Measurements from ENCODE around the gene CCDC7. TPM values are rescaled to one million over a fixed set of nuclear protein-coding genes. Genes with fewer than 3 reads are reported as not detected.

Gene CCDC7
- polyA plus RNA-seq, 1 of the 3 experiments (the other 2 are of a cell fraction): 0.44 TPM

DNA sequence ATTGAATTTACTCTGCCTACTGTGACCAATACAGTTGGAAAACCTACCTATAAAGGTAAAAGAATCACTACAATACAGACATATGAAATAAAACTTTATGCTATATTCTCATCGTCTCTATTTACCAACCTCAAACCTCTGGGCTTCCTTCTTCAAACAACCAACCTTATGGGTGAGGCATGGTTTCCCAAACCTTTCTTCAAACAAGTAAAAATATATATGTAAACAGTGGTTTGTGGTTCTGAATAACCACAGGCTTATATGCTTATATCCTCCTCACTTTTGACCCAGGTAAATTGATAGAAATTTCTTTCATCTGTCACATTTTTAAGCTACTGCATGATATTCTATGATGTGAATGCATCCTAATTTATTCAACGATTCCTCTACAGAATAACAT, 408.5 kb downstream of the CCDC7 start:
- TF ChIP-seq RFX5 (IDR thresholded peaks at IDR 0.05; ENCODE audit: low read length): no peak
- H3K27me3 ChIP-seq (ENCODE audit: insufficient read depth): no peaks in the 10 kb centered on the region
- H3K36me3 ChIP-seq (replicated peaks in 1 of 2; ENCODE audit: control insufficient read depth in 1 of 2, insufficient read depth in 2 of 2, low read length in 1 of 2): no peaks in the 10 kb centered on the region
- no peak overlapping the region for H2AFZ ChIP-seq (ENCODE audit: low read depth)
- WGBS (ENCODE audit: low lambda C conversion rate): 87% methylated on average over 2 of the region's 2 CpGs
- H3K9ac ChIP-seq: no peak overlapping the region
- no peak overlapping the region for H3K4me3 ChIP-seq (ENCODE audit: low read depth in 2 of 2, low read length in 1 of 2)
- POLR2A ChIA-PET: no interaction called here
- H3K27ac ChIP-seq (ENCODE audit: low read depth in 2 of 2, low read length in 1 of 2): no peak overlapping the region
- H3K4me2 ChIP-seq: no peak overlapping the region
- no peaks in the 10 kb centered on the region for H3K9me3 ChIP-seq
- H3K4me1 ChIP-seq (ENCODE audit: control insufficient read depth in 1 of 2, insufficient read depth in 2 of 2, low read depth in 1 of 2, low read length in 1 of 2): no peaks in the 10 kb centered on the region
- no peaks in the 10 kb centered on the region for H3K79me2 ChIP-seq (ENCODE audit: insufficient read depth)
- DNase-seq: no peak
- H3K9me2 ChIP-seq: no peaks in the 10 kb centered on the region
- no peaks in the 10 kb centered on the region for H3F3A ChIP-seq (replicated peaks; ENCODE audit: insufficient read depth)
- H4K20me1 ChIP-seq (ENCODE audit: insufficient read depth): no peaks in the 10 kb centered on the region
- CTCF ChIA-PET: interaction anchor here (0.9 kb wide), 2 partner anchors 11 to 155 kb away, joined by 3 to 4 read pairs; no protein-coding TSS in a partner anchor

GRCh38 chr10:32865170-32865569, 419.2 kb downstream of the CCDC7 start:
- ChIA-PET POLR2A (no interaction called here), CTCF (interaction anchor here (1.1 kb wide), 1 partner anchor 10 kb away, joined by 3 read pairs; no protein-coding TSS in a partner anchor)
- DNase-seq: no peak
- Histone ChIP-seq H3K9me2 (no peaks in the 10 kb centered on the region), H3K9me3 (no peaks in the 10 kb centered on the region), H2AFZ (ENCODE audit: low read depth) (no peak overlapping the region), H3K27ac (ENCODE audit: low read depth in 2 of 2, low read length in 1 of 2) (no peak overlapping the region), H3K79me2 (ENCODE audit: insufficient read depth) (no peaks in the 10 kb centered on the region), H3K4me3 (ENCODE audit: low read depth in 2 of 2, low read length in 1 of 2) (no peak overlapping the region), H3K4me1 (ENCODE audit: control insufficient read depth in 1 of 2, insufficient read depth in 2 of 2, low read depth in 1 of 2, low read length in 1 of 2) (no peaks in the 10 kb centered on the region), H3K9ac (no peak overlapping the region), H3K36me3 (replicated peaks in 1 of 2; ENCODE audit: control insufficient read depth in 1 of 2, insufficient read depth in 2 of 2, low read length in 1 of 2) (no peaks in the 10 kb centered on the region), H3K4me2 (no peak overlapping the region), H4K20me1 (ENCODE audit: insufficient read depth) (no peaks in the 10 kb centered on the region), H3F3A (replicated peaks; ENCODE audit: insufficient read depth) (no peaks in the 10 kb centered on the region), H3K27me3 (ENCODE audit: insufficient read depth) (no peaks in the 10 kb centered on the region)
- TF ChIP-seq NFIC (IDR thresholded peaks at IDR 0.05; ENCODE audit: borderline replicate concordance) (no peak), MXI1 (IDR thresholded peaks at IDR 0.05; ENCODE audit: low read depth, low read length) (no peak), RAD21 (IDR thresholded peaks at IDR 0.05; ENCODE audit: low read length) (no peak), USF2 (IDR thresholded peaks at IDR 0.05; ENCODE audit: borderline replicate concordance, low read depth, low read length) (no peak), TAF1 (IDR thresholded peaks at IDR 0.05; ENCODE audit: borderline replicate concordance, low read depth, low read length) (no peak), TCF12 (IDR thresholded peaks at IDR 0.05) (no peak), JUND (IDR thresholded peaks at IDR 0.05) (no peak), ELF1 (IDR thresholded peaks at IDR 0.05) (no peak), TEAD4 (IDR thresholded peaks at IDR 0.05; ENCODE audit: borderline replicate concordance, insufficient read depth) (no peak), USF1 (IDR thresholded peaks at IDR 0.05; ENCODE audit: borderline replicate concordance, low read depth) (no peak), RCOR1 (IDR thresholded peaks at IDR 0.05; ENCODE audit: low read length) (no peak), FOSL2 (IDR thresholded peaks at IDR 0.05; ENCODE audit: borderline replicate concordance, low read depth) (no peak), CTCF (IDR thresholded peaks at IDR 0.05) (no peak), EZH2phosphoT487 (IDR thresholded peaks at IDR 0.05; ENCODE audit: borderline replicate concordance, low read depth) (no peak), FOXJ3 (CRISPR knock-in tag; IDR thresholded peaks at IDR 0.05) (no peak)
- TF ChIP-seq, protein P1, sequence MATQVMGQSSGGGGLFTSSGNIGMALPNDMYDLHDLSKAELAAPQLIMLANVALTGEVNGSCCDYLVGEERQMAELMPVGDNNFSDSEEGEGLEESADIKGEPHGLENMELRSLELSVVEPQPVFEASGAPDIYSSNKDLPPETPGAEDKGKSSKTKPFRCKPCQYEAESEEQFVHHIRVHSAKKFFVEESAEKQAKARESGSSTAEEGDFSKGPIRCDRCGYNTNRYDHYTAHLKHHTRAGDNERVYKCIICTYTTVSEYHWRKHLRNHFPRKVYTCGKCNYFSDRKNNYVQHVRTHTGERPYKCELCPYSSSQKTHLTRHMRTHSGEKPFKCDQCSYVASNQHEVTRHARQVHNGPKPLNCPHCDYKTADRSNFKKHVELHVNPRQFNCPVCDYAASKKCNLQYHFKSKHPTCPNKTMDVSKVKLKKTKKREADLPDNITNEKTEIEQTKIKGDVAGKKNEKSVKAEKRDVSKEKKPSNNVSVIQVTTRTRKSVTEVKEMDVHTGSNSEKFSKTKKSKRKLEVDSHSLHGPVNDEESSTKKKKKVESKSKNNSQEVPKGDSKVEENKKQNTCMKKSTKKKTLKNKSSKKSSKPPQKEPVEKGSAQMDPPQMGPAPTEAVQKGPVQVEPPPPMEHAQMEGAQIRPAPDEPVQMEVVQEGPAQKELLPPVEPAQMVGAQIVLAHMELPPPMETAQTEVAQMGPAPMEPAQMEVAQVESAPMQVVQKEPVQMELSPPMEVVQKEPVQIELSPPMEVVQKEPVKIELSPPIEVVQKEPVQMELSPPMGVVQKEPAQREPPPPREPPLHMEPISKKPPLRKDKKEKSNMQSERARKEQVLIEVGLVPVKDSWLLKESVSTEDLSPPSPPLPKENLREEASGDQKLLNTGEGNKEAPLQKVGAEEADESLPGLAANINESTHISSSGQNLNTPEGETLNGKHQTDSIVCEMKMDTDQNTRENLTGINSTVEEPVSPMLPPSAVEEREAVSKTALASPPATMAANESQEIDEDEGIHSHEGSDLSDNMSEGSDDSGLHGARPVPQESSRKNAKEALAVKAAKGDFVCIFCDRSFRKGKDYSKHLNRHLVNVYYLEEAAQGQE (IDR thresholded peaks at IDR 0.05; ENCODE audit: low read depth, low read length): no peak
- 48% methylated on average over 1 of the region's 1 CpG for WGBS (ENCODE audit: low lambda C conversion rate)

All from SK-N-SH (cell line).